HG03060 (cell line): ENCODE measurements around the gene LGALS3BP.

Experiments
- ATAC-seq: cut with Tn5 transposase; IDR thresholded peaks from one replicate; pipeline ENCODE4 v1.9.1; 2021; ENCODE audit warnings: low read depth, moderate number of reproducible peaks; ENCODE audit not compliant: unreplicated experiment

The LGALS3BP gene

GRCh38 chr17:78944956-78945355 lies 34.8 kb downstream of the LGALS3BP start:
- no peak for ATAC-seq

GRCh38 chr17:78944026-78944425 lies 35.7 kb downstream of the LGALS3BP start:
- no peak for ATAC-seq

- ATAC-seq: no peak
These were observed 39.0 kb downstream of the LGALS3BP start for GRCh38 chr17:78940708-78941107.

- no peak for ATAC-seq
These were observed 39.5 kb downstream of the LGALS3BP start for GRCh38 chr17:78940258-78940657.

- no peak for ATAC-seq
These were observed 40.1 kb downstream of the LGALS3BP start for GRCh38 chr17:78939615-78940014.

GRCh38 chr17:78937561-78937960 lies 42.2 kb downstream of the LGALS3BP start:
- ATAC-seq: no peak

GRCh38 chr17:78935419-78936323 lies 44.1 kb downstream of the LGALS3BP start:
- ATAC-seq: no peak

GRCh38 chr17:78934681-78935418 lies 44.9 kb downstream of the LGALS3BP start:
- no peak for ATAC-seq

GRCh38 chr17:78933959-78934568 lies 45.7 kb downstream of the LGALS3BP start:
- ATAC-seq: no peak

GRCh38 chr17:78933025-78933958 lies 46.4 kb downstream of the LGALS3BP start:
- no peak for ATAC-seq

- no peak for ATAC-seq
These were observed 49.6 kb downstream of the LGALS3BP start for GRCh38 chr17:78929908-78930775.

- no peak for ATAC-seq
These were observed 53.8 kb downstream of the LGALS3BP start for GRCh38 chr17:78925662-78926555.

GRCh38 chr17:78925234-78925633 lies 54.5 kb downstream of the LGALS3BP start, which contains the start of gene TIMP2:
Gene TIMP2 (minus strand): TSS chr17:78925387. CDS start chr17:78925088, 299 bp downstream.
- no peak for ATAC-seq

GRCh38 chr17:78924481-78925151 lies 55.1 kb downstream of the LGALS3BP start:
- no peak for ATAC-seq

GRCh38 chr17:78923660-78924453 lies 55.9 kb downstream of the LGALS3BP start:
- no peak for ATAC-seq

GRCh38 chr17:78922816-78923498 lies 56.8 kb downstream of the LGALS3BP start:
- ATAC-seq: no peak
